GM23338 (cell line): ENCODE results near the gene SLC6A15. TPM values are rescaled to one million over a fixed set of nuclear protein-coding genes. Genes with fewer than 3 reads are reported as not detected.

ENCODE experiments used
- ZNF462 ChIP-seq: fragments of 250-450 bp; sonication (Bioruptor Pico); IDR thresholded peaks from 2 replicates; pipeline ENCODE4 v1.5.0; 2020; ENCODE audit warnings: mild to moderate bottlenecking, moderate library complexity
- polyA plus RNA-seq: library from polyadenylated mRNA; unstranded; fragments of >200 nt; fragmentation: Nextera tagmentation; extraction: Ambion mirVana; gene quantifications from 2 replicates; pipeline ENCODE4 v1.2.1, GENCODE V29; 2016
- small RNA-seq: library from RNA; depleted of rRNA; stranded (forward); fragments of <200 nt; gene quantifications from one replicate; pipeline ENCODE3, GENCODE V24; 2014; ENCODE audit warnings: low replicate concordance
- total RNA-seq: library from RNA; depleted of rRNA; stranded (reverse); fragments of >200 nt; shearing (Covaris generic); gene quantifications from 2 replicates; pipeline ENCODE4 v1.2.3, GENCODE V29; 2014; rRNA removed

The SLC6A15 gene
- total and polyA plus RNA-seq, 2 experiments from 2014 or later = 12.1 to 27.9 TPM

GRCh38 chr12:84810611-84811010 is 102.0 kb downstream of the SLC6A15 start (continued):
- TF ChIP-seq ZNF462 (CRISPR knock-in tag) = no peak

Small RNAs within 50 kb of the gene (small RNA-seq; reads per million reads assigned to genes)
- not detected for gene AC128657.1

Other genes starting within 250 kb of the SLC6A15 start
- gene TSPAN19, start 123.5 kb upstream of the SLC6A15 start, total RNA-seq = 0.50 and 0.80 TPM in 2 replicates
- gene TSPAN19, start 123.5 kb upstream of the SLC6A15 start, polyA plus RNA-seq = 0.44 and 0.45 TPM in 2 replicates
- gene LRRIQ1, start 123.6 kb upstream of the SLC6A15 start, total RNA-seq = 0.47 and 1.4 TPM in 2 replicates
- 3.2 and 4.0 TPM in 2 replicates for gene LRRIQ1, start 123.6 kb upstream of the SLC6A15 start, polyA plus RNA-seq